GM21786 (cell line): ENCODE data around the gene MRGPRX2.

ENCODE experiments used
- ATAC-seq: cut with Tn5 transposase; IDR thresholded peaks from one replicate; pipeline ENCODE4 v1.9.1; 2021; ENCODE audit not compliant: unreplicated experiment

Gene MRGPRX2

DNA sequence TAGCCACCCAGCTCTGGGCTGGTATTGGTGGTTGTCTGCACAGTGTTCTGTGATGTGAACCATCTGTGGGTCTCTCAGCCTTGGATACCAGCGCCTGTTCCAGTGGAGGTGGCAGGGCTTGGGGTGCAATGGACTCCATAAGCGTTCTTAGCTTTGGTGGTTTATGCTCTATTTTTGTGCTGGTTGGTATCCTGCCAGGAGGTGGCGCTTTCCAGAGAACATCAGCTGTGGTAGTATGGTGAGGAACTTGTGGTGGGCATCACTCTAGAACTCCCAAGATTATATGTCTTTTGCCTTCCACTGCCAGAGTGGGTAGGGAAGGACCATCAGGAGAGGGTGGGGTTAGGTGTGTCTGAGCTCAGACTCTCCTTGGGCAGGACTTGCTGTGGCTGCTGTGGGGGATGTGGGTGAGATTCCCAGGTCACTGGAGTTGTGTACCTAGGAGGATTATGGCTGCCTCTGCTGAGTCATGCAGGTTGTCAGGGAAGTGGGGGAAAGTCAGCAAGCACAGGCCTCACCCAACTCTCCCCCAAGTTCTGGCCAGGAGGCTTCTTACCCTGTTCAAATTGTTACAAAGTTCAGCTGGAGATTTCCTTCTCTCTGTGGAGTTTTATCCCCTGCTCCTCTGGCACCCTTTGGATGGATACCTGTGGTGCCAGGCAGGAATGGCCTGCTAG lies 47.2 kb downstream of the MRGPRX2 start:
- ATAC-seq, result no peak

DNA sequence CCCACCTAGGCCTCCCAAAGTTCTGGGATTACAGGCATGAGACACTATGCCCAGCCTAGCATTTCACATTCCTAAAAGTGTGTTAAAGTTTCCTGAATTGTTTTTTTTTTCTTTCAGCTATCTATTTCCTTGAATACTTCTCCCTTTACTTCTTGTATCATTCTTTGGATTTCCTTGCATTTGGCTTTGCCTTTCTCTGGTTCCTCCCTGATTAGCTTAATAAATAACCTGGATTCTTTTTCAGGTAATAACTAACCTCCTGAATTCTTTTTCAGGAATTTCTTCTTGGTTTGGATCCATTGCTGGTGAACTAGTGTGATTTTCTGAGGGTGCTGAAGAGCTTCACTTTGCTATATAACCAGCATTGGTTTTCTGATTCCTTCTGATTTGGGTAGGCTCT lies 47.9 kb downstream of the MRGPRX2 start:
- no peak for ATAC-seq
